Measurements from ENCODE around the gene TMEM132D. TPM values are rescaled to one million over a fixed set of nuclear protein-coding genes. Genes with fewer than 3 reads are reported as not detected.
"Not testable (repeated sequence)": the region's sequence is repeated elsewhere in the genome, so short reads cannot be mapped to it uniquely, and the experiment has no call there.

The TMEM132D gene
- total RNA-seq, 1 experiment from 2014 or later, result 0.26 TPM

- H3K9me3 ChIP-seq (replicated peaks); H3K36me3 ChIP-seq; DNase-seq; H3K4me1 ChIP-seq; H3K27ac ChIP-seq; H3K27me3 ChIP-seq; H3K4me3 ChIP-seq: not testable (repeated sequence)
Observed at GRCh38 chr12:129899045-129899444, 4.8 kb downstream of the TMEM132D start.

- no peak for DNase-seq
Observed at GRCh38 chr12:129893691-129894090, 10.1 kb downstream of the TMEM132D start.

GRCh38 chr12:129887101-129887500 lies 16.7 kb downstream of the TMEM132D start:
- Histone ChIP-seq H3K27ac (no peak overlapping the region), H3K4me3 (no peak overlapping the region), H3K27me3 (no peaks in the 10 kb centered on the region), H3K4me1 (no peaks in the 10 kb centered on the region), H3K9me3 (replicated peaks) (no peaks in the 10 kb centered on the region), H3K36me3 (no peaks in the 10 kb centered on the region)
- no peak for DNase-seq

More at GRCh38 chr12:129893691-129894090, 10.1 kb downstream of the TMEM132D start:
- no peak overlapping the region for H3K4me3 ChIP-seq
- no peaks in the 10 kb centered on the region for H3K4me1 ChIP-seq
- no peaks in the 10 kb centered on the region for H3K27me3 ChIP-seq
- H3K9me3 ChIP-seq (replicated peaks), result no peaks in the 10 kb centered on the region
- H3K27ac ChIP-seq, result no peak overlapping the region
- no peaks in the 10 kb centered on the region for H3K36me3 ChIP-seq

GRCh38 chr12:129886541-129886940 lies 17.3 kb downstream of the TMEM132D start:
- no peak for DNase-seq
- H3K27ac ChIP-seq, result no peak overlapping the region
- H3K4me1 ChIP-seq, result no peaks in the 10 kb centered on the region
- no peaks in the 10 kb centered on the region for H3K27me3 ChIP-seq
- no peaks in the 10 kb centered on the region for H3K36me3 ChIP-seq
- no peak overlapping the region for H3K4me3 ChIP-seq
- no peaks in the 10 kb centered on the region for H3K9me3 ChIP-seq (replicated peaks)

- H3K4me3 ChIP-seq, result no peak overlapping the region
- DNase-seq, result no peak
- no peaks in the 10 kb centered on the region for H3K9me3 ChIP-seq (replicated peaks)
- no peaks in the 10 kb centered on the region for H3K4me1 ChIP-seq
- no peaks in the 10 kb centered on the region for H3K36me3 ChIP-seq
- H3K27ac ChIP-seq, result no peak overlapping the region
- no peaks in the 10 kb centered on the region for H3K27me3 ChIP-seq
Observed at GRCh38 chr12:129885287-129885686, 18.5 kb downstream of the TMEM132D start.

- H3K4me1 ChIP-seq, result no peaks in the 10 kb centered on the region
- no peak overlapping the region for H3K27ac ChIP-seq
- no peaks in the 10 kb centered on the region for H3K36me3 ChIP-seq
- no peak for DNase-seq
- no peak overlapping the region for H3K4me3 ChIP-seq
- H3K9me3 ChIP-seq (replicated peaks), result no peaks in the 10 kb centered on the region
- H3K27me3 ChIP-seq, result no peaks in the 10 kb centered on the region
Observed at GRCh38 chr12:129877411-129877810, 26.4 kb downstream of the TMEM132D start.

- Histone ChIP-seq H3K27ac (no peak overlapping the region), H3K4me3 (no peak overlapping the region), H3K9me3 (replicated peaks) (no peaks in the 10 kb centered on the region), H3K4me1 (no peaks in the 10 kb centered on the region), H3K36me3 (no peaks in the 10 kb centered on the region), H3K27me3 (no peaks in the 10 kb centered on the region)
- no peak for DNase-seq
Observed at GRCh38 chr12:129873833-129874208, 30.0 kb downstream of the TMEM132D start.

GRCh38 chr12:129873111-129873832 lies 30.6 kb downstream of the TMEM132D start:
- Histone ChIP-seq H3K9me3 (replicated peaks) (no peaks in the 10 kb centered on the region), H3K4me3 (no peak overlapping the region), H3K4me1 (no peaks in the 10 kb centered on the region), H3K36me3 (no peaks in the 10 kb centered on the region), H3K27ac (no peak overlapping the region), H3K27me3 (no peaks in the 10 kb centered on the region)
- DNase-seq, result no peak

GRCh38 chr12:129871991-129872972 lies 31.5 kb downstream of the TMEM132D start:
- Histone ChIP-seq H3K27ac (no peak overlapping the region), H3K9me3 (replicated peaks) (no peaks in the 10 kb centered on the region), H3K36me3 (no peaks in the 10 kb centered on the region), H3K27me3 (no peaks in the 10 kb centered on the region), H3K4me3 (no peak overlapping the region), H3K4me1 (no peaks in the 10 kb centered on the region)
- no peak for DNase-seq

GRCh38 chr12:129870796-129871195 lies 33.0 kb downstream of the TMEM132D start:
- Histone ChIP-seq H3K27me3 (no peaks in the 10 kb centered on the region), H3K4me1 (no peaks in the 10 kb centered on the region), H3K9me3 (replicated peaks) (no peaks in the 10 kb centered on the region), H3K36me3 (no peaks in the 10 kb centered on the region), H3K27ac (no peak overlapping the region), H3K4me3 (no peak overlapping the region)
- no peak for DNase-seq

- Histone ChIP-seq H3K4me3 (no peak overlapping the region), H3K27me3 (no peaks in the 10 kb centered on the region), H3K27ac (no peak overlapping the region), H3K4me1 (no peaks in the 10 kb centered on the region), H3K36me3 (no peaks in the 10 kb centered on the region), H3K9me3 (replicated peaks) (no peaks in the 10 kb centered on the region)
- DNase-seq, result no peak
Observed at GRCh38 chr12:129870136-129870535, 33.7 kb downstream of the TMEM132D start.

- Histone ChIP-seq H3K27ac (no peak overlapping the region), H3K4me1 (no peaks in the 10 kb centered on the region), H3K36me3 (no peaks in the 10 kb centered on the region), H3K27me3 (no peaks in the 10 kb centered on the region), H3K4me3 (no peak overlapping the region), H3K9me3 (replicated peaks) (no peaks in the 10 kb centered on the region)
- DNase-seq, result no peak
Observed at GRCh38 chr12:129868575-129868974, 35.2 kb downstream of the TMEM132D start.

- no peak overlapping the region for H3K4me3 ChIP-seq
- H3K9me3 ChIP-seq (replicated peaks), result no peaks in the 10 kb centered on the region
- H3K4me1 ChIP-seq, result no peaks in the 10 kb centered on the region
- no peaks in the 10 kb centered on the region for H3K36me3 ChIP-seq
- no peak overlapping the region for H3K27ac ChIP-seq
- H3K27me3 ChIP-seq, result no peaks in the 10 kb centered on the region
- DNase-seq, result no peak
Observed at GRCh38 chr12:129863938-129864337, 39.9 kb downstream of the TMEM132D start.

- no peak for DNase-seq
- H3K36me3 ChIP-seq, result no peaks in the 10 kb centered on the region
- H3K4me3 ChIP-seq, result no peak overlapping the region
- no peaks in the 10 kb centered on the region for H3K4me1 ChIP-seq
- no peaks in the 10 kb centered on the region for H3K9me3 ChIP-seq (replicated peaks)
- H3K27me3 ChIP-seq, result no peaks in the 10 kb centered on the region
- H3K27ac ChIP-seq, result no peak overlapping the region
Observed at GRCh38 chr12:129862561-129863175, 41.2 kb downstream of the TMEM132D start.

GRCh38 chr12:129861951-129862350 lies 41.9 kb downstream of the TMEM132D start:
- no peak for DNase-seq
- no peaks in the 10 kb centered on the region for H3K36me3 ChIP-seq
- H3K4me1 ChIP-seq, result no peaks in the 10 kb centered on the region
- H3K27ac ChIP-seq, result no peak overlapping the region
- H3K27me3 ChIP-seq, result no peaks in the 10 kb centered on the region
- H3K9me3 ChIP-seq (replicated peaks), result no peaks in the 10 kb centered on the region
- H3K4me3 ChIP-seq, result no peak overlapping the region

Measured in SJCRH30 (cell line).